ENCODE results near the gene FOXP4. TPM values are rescaled to one million over a fixed set of nuclear protein-coding genes. Genes with fewer than 3 reads are reported as not detected.
A peak's percentile ranks its signal among the peaks of the same experiment; 100 is the strongest.

Gene FOXP4
- total RNA-seq, 1 donor = 3.3 TPM

DNA sequence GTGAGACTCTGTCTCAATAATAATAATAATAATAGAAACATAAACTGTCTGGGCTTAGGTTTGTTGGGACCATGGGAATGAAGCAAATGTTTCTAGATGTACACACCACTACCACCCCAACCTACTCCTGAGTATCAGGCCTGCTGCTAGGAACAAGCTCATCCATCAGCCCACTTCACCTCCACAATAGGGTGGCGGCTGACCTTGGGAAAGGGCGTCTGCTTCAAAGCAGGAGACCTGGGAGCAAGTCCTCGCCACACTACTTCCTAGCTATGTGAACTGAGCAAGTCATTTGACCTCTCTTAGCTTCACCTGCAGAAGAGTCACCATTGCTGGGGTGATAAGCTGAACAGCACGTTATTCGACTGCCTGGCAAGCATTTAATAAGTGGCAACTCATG lies 3.1 kb upstream of the FOXP4 start:
- Histone ChIP-seq H4K20me1 (ENCODE audit: insufficient read depth, low read length) (peaks cover 5% of the 10 kb centered on the region), H3K9me3 (ENCODE audit: low read depth, low read length) (no peaks in the 10 kb centered on the region), H3K36me3 (ENCODE audit: insufficient read depth, low read length) (no peaks in the 10 kb centered on the region), H2AFZ (ENCODE audit: low read length) (no peak overlapping the region), H3K27ac (ENCODE audit: low read depth, low read length) (no peak overlapping the region), H3K4me3 (ENCODE audit: insufficient read depth, low read length) (no peak overlapping the region), H3K79me2 (ENCODE audit: insufficient read depth, low read length) (peaks cover 5% of the 10 kb centered on the region), H3K4me2 (ENCODE audit: insufficient read depth, low read length) (no peak overlapping the region), H3K4me1 (ENCODE audit: insufficient read depth, low read length) (peaks cover 13% of the 10 kb centered on the region), H3K27me3 (ENCODE audit: insufficient read depth, low read length) (peaks cover 4% of the 10 kb centered on the region)
- TF ChIP-seq, protein P1, sequence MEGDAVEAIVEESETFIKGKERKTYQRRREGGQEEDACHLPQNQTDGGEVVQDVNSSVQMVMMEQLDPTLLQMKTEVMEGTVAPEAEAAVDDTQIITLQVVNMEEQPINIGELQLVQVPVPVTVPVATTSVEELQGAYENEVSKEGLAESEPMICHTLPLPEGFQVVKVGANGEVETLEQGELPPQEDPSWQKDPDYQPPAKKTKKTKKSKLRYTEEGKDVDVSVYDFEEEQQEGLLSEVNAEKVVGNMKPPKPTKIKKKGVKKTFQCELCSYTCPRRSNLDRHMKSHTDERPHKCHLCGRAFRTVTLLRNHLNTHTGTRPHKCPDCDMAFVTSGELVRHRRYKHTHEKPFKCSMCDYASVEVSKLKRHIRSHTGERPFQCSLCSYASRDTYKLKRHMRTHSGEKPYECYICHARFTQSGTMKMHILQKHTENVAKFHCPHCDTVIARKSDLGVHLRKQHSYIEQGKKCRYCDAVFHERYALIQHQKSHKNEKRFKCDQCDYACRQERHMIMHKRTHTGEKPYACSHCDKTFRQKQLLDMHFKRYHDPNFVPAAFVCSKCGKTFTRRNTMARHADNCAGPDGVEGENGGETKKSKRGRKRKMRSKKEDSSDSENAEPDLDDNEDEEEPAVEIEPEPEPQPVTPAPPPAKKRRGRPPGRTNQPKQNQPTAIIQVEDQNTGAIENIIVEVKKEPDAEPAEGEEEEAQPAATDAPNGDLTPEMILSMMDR (IDR thresholded peaks at IDR 0.05; ENCODE audit: extremely low read depth, low read depth, low read length) = no peak
- DNase-seq (ENCODE audit: insufficient read length, low spot score, missing footprints) = peak; percentile 22

- peak overlapping the region; percentile 95 for H2AFZ ChIP-seq (ENCODE audit: low read length)
- H3K4me1 ChIP-seq (ENCODE audit: insufficient read depth, low read length) = peaks cover 16% of the 10 kb centered on the region
- peak overlapping the region; percentile 76 for H3K4me3 ChIP-seq (ENCODE audit: insufficient read depth, low read length)
- H3K79me2 ChIP-seq (ENCODE audit: insufficient read depth, low read length) = peaks cover 16% of the 10 kb centered on the region
- H4K20me1 ChIP-seq (ENCODE audit: insufficient read depth, low read length) = peaks cover 24% of the 10 kb centered on the region
- peak; percentile 14 for DNase-seq (ENCODE audit: insufficient read length, low spot score, missing footprints)
- H3K36me3 ChIP-seq (ENCODE audit: insufficient read depth, low read length) = no peaks in the 10 kb centered on the region
- H3K27me3 ChIP-seq (ENCODE audit: insufficient read depth, low read length) = peaks cover 9% of the 10 kb centered on the region
- H3K4me2 ChIP-seq (ENCODE audit: insufficient read depth, low read length) = peak overlapping the region; percentile 95
- no peaks in the 10 kb centered on the region for H3K9me3 ChIP-seq (ENCODE audit: low read depth, low read length)
- TF ChIP-seq, protein P1 (IDR thresholded peaks at IDR 0.05; ENCODE audit: extremely low read depth, low read depth, low read length) = no peak
- H3K27ac ChIP-seq (ENCODE audit: low read depth, low read length) = no peak overlapping the region
Observed at GRCh38 chr6:41545247-41545702, 906 bp upstream of the FOXP4 start.

- TF ChIP-seq, protein P1 (IDR thresholded peaks at IDR 0.05; ENCODE audit: extremely low read depth, low read depth, low read length) = no peak
- peaks cover 16% of the 10 kb centered on the region for H3K4me1 ChIP-seq (ENCODE audit: insufficient read depth, low read length)
- peaks cover 22% of the 10 kb centered on the region for H3K79me2 ChIP-seq (ENCODE audit: insufficient read depth, low read length)
- peak overlapping the region; percentile 90 for H3K4me2 ChIP-seq (ENCODE audit: insufficient read depth, low read length)
- no peak overlapping the region for H3K27ac ChIP-seq (ENCODE audit: low read depth, low read length)
- peak overlapping the region; percentile 81 for H3K4me3 ChIP-seq (ENCODE audit: insufficient read depth, low read length)
- H3K9me3 ChIP-seq (ENCODE audit: low read depth, low read length) = no peaks in the 10 kb centered on the region
- H2AFZ ChIP-seq (ENCODE audit: low read length) = no peak overlapping the region
- H3K27me3 ChIP-seq (ENCODE audit: insufficient read depth, low read length) = peaks cover 9% of the 10 kb centered on the region
- H4K20me1 ChIP-seq (ENCODE audit: insufficient read depth, low read length) = peaks cover 35% of the 10 kb centered on the region
- peaks cover 3% of the 10 kb centered on the region for H3K36me3 ChIP-seq (ENCODE audit: insufficient read depth, low read length)
- peak; percentile 96 for DNase-seq (ENCODE audit: insufficient read length, low spot score, missing footprints)
Observed at GRCh38 chr6:41546475-41546865, 289 bp downstream of the FOXP4 start.

- H3K4me3 ChIP-seq (ENCODE audit: insufficient read depth, low read length) = peak overlapping the region; percentile 81
- peaks cover 38% of the 10 kb centered on the region for H4K20me1 ChIP-seq (ENCODE audit: insufficient read depth, low read length)
- peaks cover 9% of the 10 kb centered on the region for H3K27me3 ChIP-seq (ENCODE audit: insufficient read depth, low read length)
- H3K4me2 ChIP-seq (ENCODE audit: insufficient read depth, low read length) = peak overlapping the region; percentile 90
- TF ChIP-seq, protein P1 (IDR thresholded peaks at IDR 0.05; ENCODE audit: extremely low read depth, low read depth, low read length) = no peak
- peaks cover 5% of the 10 kb centered on the region for H3K36me3 ChIP-seq (ENCODE audit: insufficient read depth, low read length)
- DNase-seq (ENCODE audit: insufficient read length, low spot score, missing footprints) = peak; percentile 96
- no peaks in the 10 kb centered on the region for H3K9me3 ChIP-seq (ENCODE audit: low read depth, low read length)
- H2AFZ ChIP-seq (ENCODE audit: low read length) = peak overlapping the region; percentile 85
- peaks cover 16% of the 10 kb centered on the region for H3K4me1 ChIP-seq (ENCODE audit: insufficient read depth, low read length)
- no peak overlapping the region for H3K27ac ChIP-seq (ENCODE audit: low read depth, low read length)
- H3K79me2 ChIP-seq (ENCODE audit: insufficient read depth, low read length) = peaks cover 24% of the 10 kb centered on the region
Observed at GRCh38 chr6:41546866-41547798, 951 bp downstream of the FOXP4 start.
